ENCODE data around the gene ATG9A. TPM values are rescaled to one million over a fixed set of nuclear protein-coding genes. Genes with fewer than 3 reads are reported as not detected.

Gene ATG9A
- total and polyA plus RNA-seq, 2 donors (not counting 1 experiment from before 2014, with no cell fraction given), result 41.8 to 65.5 TPM

GRCh38 chr2:219181531-219181930 is 47.9 kb downstream of the ATG9A start:
- CTCF ChIA-PET, result interaction anchor here (1.3 to 3.1 kb wide), 5 partner anchors 11 to 30 kb away, joined by 3 to 18 read pairs (median 4); partner anchors contain the start of gene SLC23A3
- H3K4me1 Mint-ChIP-seq, result peaks cover 25% of the 10 kb centered on the region
- peaks cover 2 to 53% of the 10 kb centered on the region in 2 experiments for H3K36me3 ChIP-seq (replicated peaks in 1 of 2; ENCODE audit: control extremely low read depth in 1 of 2, control insufficient read depth in 1 of 2, extremely low read depth in 1 of 2, insufficient read depth in 2 of 2, low read length in 1 of 2)
- no peaks in the 10 kb centered on the region for H3K27me3 ChIP-seq (replicated peaks in 1 of 4; ENCODE audit: control extremely low read depth in 1 of 4, control insufficient read depth in 3 of 4, insufficient read depth in 4 of 4, low read length in 3 of 4)
- no peak overlapping the region for H2AFZ ChIP-seq (ENCODE audit: insufficient read depth, low read depth, low read length, poor library complexity, severe bottlenecking)
- POLR2A ChIA-PET, result interaction anchor here (0.5 kb wide), 1 partner anchor 71 kb away, joined by 6 read pairs; the partner anchor contains the start of gene TUBA4B
- peaks cover 37% of the 10 kb centered on the region for H4K20me1 ChIP-seq (ENCODE audit: control insufficient read depth, insufficient read depth, low read length, poor library complexity, severe bottlenecking)
- H3K27ac ChIP-seq (ENCODE audit: low read length in 2 of 2), result no peak overlapping the region
- 100% methylated on average over 5 of the region's 6 CpGs for WGBS (ENCODE audit: insufficient coverage)
- no peak for DNase-seq
- H3K27me3 Mint-ChIP-seq, result no peaks in the 10 kb centered on the region
- no peak for TF ChIP-seq EZH2 (IDR thresholded peaks at IDR 0.05; ENCODE audit: borderline replicate concordance, insufficient read depth, low read depth, low read length, poor library complexity, severe bottlenecking)
- TF ChIP-seq, protein P1, sequence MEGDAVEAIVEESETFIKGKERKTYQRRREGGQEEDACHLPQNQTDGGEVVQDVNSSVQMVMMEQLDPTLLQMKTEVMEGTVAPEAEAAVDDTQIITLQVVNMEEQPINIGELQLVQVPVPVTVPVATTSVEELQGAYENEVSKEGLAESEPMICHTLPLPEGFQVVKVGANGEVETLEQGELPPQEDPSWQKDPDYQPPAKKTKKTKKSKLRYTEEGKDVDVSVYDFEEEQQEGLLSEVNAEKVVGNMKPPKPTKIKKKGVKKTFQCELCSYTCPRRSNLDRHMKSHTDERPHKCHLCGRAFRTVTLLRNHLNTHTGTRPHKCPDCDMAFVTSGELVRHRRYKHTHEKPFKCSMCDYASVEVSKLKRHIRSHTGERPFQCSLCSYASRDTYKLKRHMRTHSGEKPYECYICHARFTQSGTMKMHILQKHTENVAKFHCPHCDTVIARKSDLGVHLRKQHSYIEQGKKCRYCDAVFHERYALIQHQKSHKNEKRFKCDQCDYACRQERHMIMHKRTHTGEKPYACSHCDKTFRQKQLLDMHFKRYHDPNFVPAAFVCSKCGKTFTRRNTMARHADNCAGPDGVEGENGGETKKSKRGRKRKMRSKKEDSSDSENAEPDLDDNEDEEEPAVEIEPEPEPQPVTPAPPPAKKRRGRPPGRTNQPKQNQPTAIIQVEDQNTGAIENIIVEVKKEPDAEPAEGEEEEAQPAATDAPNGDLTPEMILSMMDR (IDR thresholded peaks at IDR 0.05), result no peak
- no peak overlapping the region for H3K9ac ChIP-seq (ENCODE audit: low read length)
- no peaks in the 10 kb centered on the region for H3K9me3 ChIP-seq (ENCODE audit: control extremely low read depth in 1 of 3, control insufficient read depth in 2 of 3, insufficient read depth in 1 of 3, low read length in 2 of 3)
- no peak for ATAC-seq (ENCODE audit: low read depth)
- peaks cover 33% of the 10 kb centered on the region for H3K79me2 ChIP-seq (ENCODE audit: control insufficient read depth, insufficient read depth, low read length)
- peaks cover 12 to 25% of the 10 kb centered on the region in 2 donors for H3K4me1 ChIP-seq (ENCODE audit: control insufficient read depth in 2 of 2, insufficient read depth in 2 of 2, low read length in 2 of 2)
- H3K4me3 ChIP-seq (ENCODE audit: control extremely low read depth in 1 of 5, extremely low read depth in 1 of 5, insufficient read depth in 1 of 5, low read depth in 2 of 5, low read length in 4 of 5), result no peak overlapping the region
- no peak overlapping the region for H3K4me2 ChIP-seq (replicated peaks; ENCODE audit: low read depth, low read length, poor library complexity, severe bottlenecking)
- H3K27ac Mint-ChIP-seq, result no peak overlapping the region
- H3K9me3 Mint-ChIP-seq (ENCODE audit: insufficient read depth), result no peaks in the 10 kb centered on the region
- intact Hi-C loops (cut with micrococcal nuclease), result no loop called here
- no peak overlapping the region for H3K4me3 Mint-ChIP-seq

- Histone ChIP-seq H3K27me3 (replicated peaks in 1 of 4; ENCODE audit: control extremely low read depth in 1 of 4, control insufficient read depth in 3 of 4, insufficient read depth in 4 of 4, low read length in 3 of 4) (no peaks in the 10 kb centered on the region), H4K20me1 (ENCODE audit: control insufficient read depth, insufficient read depth, low read length, poor library complexity, severe bottlenecking) (peaks cover 37% of the 10 kb centered on the region), H3K4me2 (replicated peaks; ENCODE audit: low read depth, low read length, poor library complexity, severe bottlenecking) (no peak overlapping the region), H3K79me2 (ENCODE audit: control insufficient read depth, insufficient read depth, low read length) (peaks cover 35% of the 10 kb centered on the region), H3K27ac (ENCODE audit: low read length in 2 of 2) (no peak overlapping the region), H3K36me3 (replicated peaks in 1 of 2; ENCODE audit: control extremely low read depth in 1 of 2, control insufficient read depth in 1 of 2, extremely low read depth in 1 of 2, insufficient read depth in 2 of 2, low read length in 1 of 2) (peaks cover 2 to 53% of the 10 kb centered on the region in 2 experiments), H3K4me1 (ENCODE audit: control insufficient read depth in 2 of 2, insufficient read depth in 2 of 2, low read length in 2 of 2) (peaks cover 12 to 29% of the 10 kb centered on the region in 2 donors), H3K9ac (ENCODE audit: low read length) (no peak overlapping the region), H3K9me3 (ENCODE audit: control extremely low read depth in 1 of 3, control insufficient read depth in 2 of 3, insufficient read depth in 1 of 3, low read length in 2 of 3) (no peaks in the 10 kb centered on the region), H2AFZ (ENCODE audit: insufficient read depth, low read depth, low read length, poor library complexity, severe bottlenecking) (no peak overlapping the region), H3K4me3 (ENCODE audit: control extremely low read depth in 1 of 5, extremely low read depth in 1 of 5, insufficient read depth in 1 of 5, low read depth in 2 of 5, low read length in 4 of 5) (no peak overlapping the region)
- POLR2A ChIA-PET, result interaction anchor here (0.5 to 0.7 kb wide), 2 partner anchors 72 to 98 kb away, joined by 3 to 6 read pairs; partner anchors contain the start of gene TUBA4B
- Mint-ChIP-seq H3K9me3 (ENCODE audit: insufficient read depth) (no peaks in the 10 kb centered on the region), H3K4me3 (no peak overlapping the region), H3K27ac (no peak overlapping the region), H3K4me1 (peaks cover 27% of the 10 kb centered on the region), H3K27me3 (no peaks in the 10 kb centered on the region)
- DNase-seq (no peak), ATAC-seq (ENCODE audit: low read depth) (no peak)
- CTCF ChIA-PET, result interaction anchor here (1.3 to 3.1 kb wide), 7 partner anchors 10 to 117 kb away, joined by 3 to 18 read pairs (median 5); partner anchors contain the start of genes NHEJ1 and SLC23A3
- TF ChIP-seq, protein P1 (IDR thresholded peaks at IDR 0.05), result no peak
- no peak for TF ChIP-seq EZH2 (IDR thresholded peaks at IDR 0.05; ENCODE audit: borderline replicate concordance, insufficient read depth, low read depth, low read length, poor library complexity, severe bottlenecking)
- WGBS (ENCODE audit: insufficient coverage), result 96% methylated on average over 4 of the region's 5 CpGs
- intact Hi-C loops (cut with micrococcal nuclease), result no loop called here
These were observed 48.5 kb downstream of the ATG9A start for GRCh38 chr2:219180961-219181360.
